ENCODE data around the gene MICALL1. TPM values are rescaled to one million over a fixed set of nuclear protein-coding genes. Genes with fewer than 3 reads are reported as not detected.

Gene MICALL1, protein sequence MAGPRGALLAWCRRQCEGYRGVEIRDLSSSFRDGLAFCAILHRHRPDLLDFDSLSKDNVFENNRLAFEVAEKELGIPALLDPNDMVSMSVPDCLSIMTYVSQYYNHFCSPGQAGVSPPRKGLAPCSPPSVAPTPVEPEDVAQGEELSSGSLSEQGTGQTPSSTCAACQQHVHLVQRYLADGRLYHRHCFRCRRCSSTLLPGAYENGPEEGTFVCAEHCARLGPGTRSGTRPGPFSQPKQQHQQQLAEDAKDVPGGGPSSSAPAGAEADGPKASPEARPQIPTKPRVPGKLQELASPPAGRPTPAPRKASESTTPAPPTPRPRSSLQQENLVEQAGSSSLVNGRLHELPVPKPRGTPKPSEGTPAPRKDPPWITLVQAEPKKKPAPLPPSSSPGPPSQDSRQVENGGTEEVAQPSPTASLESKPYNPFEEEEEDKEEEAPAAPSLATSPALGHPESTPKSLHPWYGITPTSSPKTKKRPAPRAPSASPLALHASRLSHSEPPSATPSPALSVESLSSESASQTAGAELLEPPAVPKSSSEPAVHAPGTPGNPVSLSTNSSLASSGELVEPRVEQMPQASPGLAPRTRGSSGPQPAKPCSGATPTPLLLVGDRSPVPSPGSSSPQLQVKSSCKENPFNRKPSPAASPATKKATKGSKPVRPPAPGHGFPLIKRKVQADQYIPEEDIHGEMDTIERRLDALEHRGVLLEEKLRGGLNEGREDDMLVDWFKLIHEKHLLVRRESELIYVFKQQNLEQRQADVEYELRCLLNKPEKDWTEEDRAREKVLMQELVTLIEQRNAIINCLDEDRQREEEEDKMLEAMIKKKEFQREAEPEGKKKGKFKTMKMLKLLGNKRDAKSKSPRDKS
- polyA plus RNA-seq (2012; ENCODE audit: low read depth, missing spikeins): 6.9 TPM

DNA sequence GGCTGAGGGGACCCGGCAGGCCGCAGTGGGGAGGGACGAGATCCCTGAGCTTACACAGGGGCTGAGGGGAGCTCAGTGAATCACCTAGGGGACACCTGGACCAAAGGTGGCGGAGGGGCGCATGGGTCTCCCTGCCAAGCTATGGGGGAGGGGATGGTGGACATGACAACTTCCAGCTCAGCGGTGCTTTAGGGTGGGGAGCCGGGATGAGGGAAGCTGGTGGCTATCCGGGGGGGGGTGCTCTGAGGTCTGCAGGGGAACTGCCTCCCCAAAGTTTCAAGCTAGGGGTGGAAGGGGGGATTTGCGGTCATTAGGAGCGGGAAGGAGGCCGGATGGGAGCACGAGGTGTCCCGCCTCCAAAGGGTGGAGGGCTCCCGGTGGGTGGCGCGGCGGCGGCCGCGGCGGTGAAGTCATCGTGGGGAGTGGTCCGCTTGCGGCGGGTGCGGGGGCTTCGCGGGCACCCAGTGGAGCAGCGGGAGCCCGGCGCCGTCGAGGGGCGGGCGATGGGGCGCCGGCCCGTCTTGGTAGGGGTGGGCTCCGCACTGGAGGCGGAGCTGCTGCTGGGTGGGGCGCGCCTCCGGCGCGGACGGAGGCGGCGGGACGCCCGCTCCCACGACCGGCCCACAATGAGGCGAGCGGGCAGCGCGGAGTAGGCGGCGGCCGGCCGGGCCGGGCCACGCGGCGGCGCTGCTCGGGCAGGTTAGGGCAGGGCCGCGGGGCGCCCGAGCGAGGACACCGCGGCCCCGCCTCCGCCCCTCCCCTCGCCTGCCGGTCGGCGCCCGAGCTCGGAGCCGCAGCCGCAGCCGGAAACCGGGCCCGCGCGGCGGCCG is at the start of gene MICALL1:
Gene MICALL1, plus strand, starts transcription at position 764 of the 830 bp plus-strand sequence. CDS start 126 bp downstream, outside the sequence.
- DNase-seq (ENCODE audit: insufficient read length, low spot score) (peak; percentile 94), FAIRE-seq (peak; percentile 94)
- TF ChIP-seq POLR2A (IDR thresholded peaks at IDR 0.05; ENCODE audit: low read depth, low read length): no peak
- TF ChIP-seq PAX5 (IDR thresholded peaks at IDR 0.05; ENCODE audit: insufficient read depth, low read length, severe bottlenecking): peak; percentile 26

DNA sequence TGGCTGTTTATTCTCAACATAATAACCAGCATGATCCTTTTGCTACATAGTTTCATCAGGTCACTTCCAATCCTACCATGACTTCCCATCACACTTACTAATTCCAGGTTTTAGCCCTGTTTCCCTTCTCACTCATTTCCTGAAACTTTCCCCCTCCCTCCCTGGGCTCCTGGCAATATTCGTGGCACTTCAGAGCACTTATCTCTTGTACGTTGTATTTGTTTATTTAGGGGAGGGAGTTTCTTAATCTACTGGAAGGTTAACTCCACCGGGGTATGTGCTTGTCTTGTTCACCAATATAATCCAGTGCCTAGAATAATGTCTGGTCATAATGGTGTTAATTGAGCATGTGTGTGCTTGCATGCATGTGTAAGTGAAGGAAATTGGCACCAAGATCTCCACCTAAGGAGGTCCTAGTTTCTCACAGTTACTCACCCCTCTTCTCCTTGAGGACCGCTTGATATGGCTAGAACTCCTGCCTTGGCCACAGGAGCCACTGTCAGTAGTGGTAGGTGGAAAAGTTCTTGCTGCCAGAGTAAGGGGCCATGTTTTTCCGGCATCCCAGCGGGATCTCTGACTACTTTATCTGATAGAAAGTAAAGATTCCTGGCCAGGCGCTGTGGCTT is 45.2 kb upstream of the MICALL1 start:
- DNase-seq (ENCODE audit: insufficient read length, low spot score): no peak
- no peak for FAIRE-seq
- TF ChIP-seq POU2F2 (IDR thresholded peaks at IDR 0.05; ENCODE audit: low read depth, low read length): no peak
- TF ChIP-seq POLR2AphosphoS5 (IDR thresholded peaks at IDR 0.05; ENCODE audit: low read depth, low read length): no peak
- TF ChIP-seq POLR2A (IDR thresholded peaks at IDR 0.05; ENCODE audit: low read depth, low read length): no peak
- no peak for TF ChIP-seq TAF1 (IDR thresholded peaks at IDR 0.05; ENCODE audit: low read depth, low read length)
- no peak for TF ChIP-seq SPI1 (IDR thresholded peaks at IDR 0.05; ENCODE audit: low read depth, low read length)
- no peak for TF ChIP-seq PAX5 (IDR thresholded peaks at IDR 0.05; ENCODE audit: insufficient read depth, low read length, severe bottlenecking)

DNA sequence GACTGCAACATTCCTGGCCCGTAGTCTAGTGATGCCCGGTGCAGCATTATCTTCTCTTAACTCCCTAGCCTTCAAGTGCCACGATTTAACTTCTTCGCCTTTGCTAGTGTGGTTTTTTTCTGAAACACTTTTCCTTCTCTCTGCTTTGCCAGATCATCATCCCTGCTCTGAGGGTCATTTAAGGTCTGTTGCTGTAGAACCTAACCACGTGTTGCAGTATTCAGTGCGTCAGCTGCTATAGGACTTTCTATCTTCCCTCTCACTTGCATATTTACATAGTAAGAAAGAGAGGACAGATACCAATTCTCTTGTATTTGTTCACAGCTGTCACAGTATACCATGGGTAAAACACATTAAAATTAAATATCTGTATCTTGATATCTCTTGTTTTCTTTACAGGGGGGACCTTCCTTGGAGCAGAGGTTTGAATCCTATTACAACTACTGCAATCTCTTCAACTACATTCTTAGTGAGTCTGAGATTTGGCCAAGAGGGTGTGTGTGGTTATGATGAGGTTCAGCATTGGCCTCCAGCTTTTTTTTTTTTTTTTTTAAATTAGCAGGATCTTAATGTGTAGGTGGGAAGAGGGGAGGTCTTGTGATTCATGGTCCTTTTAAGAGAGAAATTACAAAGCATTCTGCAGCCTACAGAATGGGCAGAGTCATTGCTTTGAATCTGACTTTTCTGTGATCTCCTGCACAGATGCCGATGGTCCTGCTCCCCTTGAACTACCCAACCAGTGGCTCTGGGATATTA is 43.3 kb upstream of the MICALL1 start:
- no peak for TF ChIP-seq POLR2AphosphoS5 (IDR thresholded peaks at IDR 0.05; ENCODE audit: low read depth, low read length)
- TF ChIP-seq POU2F2 (IDR thresholded peaks at IDR 0.05; ENCODE audit: low read depth, low read length): no peak
- TF ChIP-seq POLR2A (IDR thresholded peaks at IDR 0.05; ENCODE audit: low read depth, low read length): no peak
- TF ChIP-seq PAX5 (IDR thresholded peaks at IDR 0.05; ENCODE audit: insufficient read depth, low read length, severe bottlenecking): no peak
- no peak for TF ChIP-seq SPI1 (IDR thresholded peaks at IDR 0.05; ENCODE audit: low read depth, low read length)
- no peak for TF ChIP-seq TAF1 (IDR thresholded peaks at IDR 0.05; ENCODE audit: low read depth, low read length)
- no peak for DNase-seq (ENCODE audit: insufficient read length, low spot score)
- FAIRE-seq: no peak

DNA sequence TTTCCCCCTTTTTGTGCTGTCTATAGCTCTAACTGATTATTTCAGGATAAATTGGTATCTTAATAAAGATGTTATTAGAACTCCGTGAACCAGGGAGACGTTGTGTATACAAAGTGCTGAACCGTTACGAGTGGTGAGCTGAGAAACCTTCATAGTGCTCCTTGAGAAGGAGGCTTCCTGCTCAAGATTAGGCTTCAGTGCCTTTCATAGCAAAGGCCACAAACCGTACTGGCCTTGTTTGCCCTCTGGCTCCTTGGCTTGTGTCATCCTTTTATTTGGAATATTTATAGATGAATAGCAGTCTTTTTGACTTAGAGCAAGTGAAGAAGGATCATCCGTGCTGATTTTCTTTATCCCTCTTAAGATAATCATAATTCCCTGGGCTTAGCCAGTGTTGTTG is 40.6 kb upstream of the MICALL1 start:
- FAIRE-seq: no peak
- no peak for DNase-seq (ENCODE audit: insufficient read length, low spot score)
- no peak for TF ChIP-seq TAF1 (IDR thresholded peaks at IDR 0.05; ENCODE audit: low read depth, low read length)
- no peak for TF ChIP-seq POLR2A (IDR thresholded peaks at IDR 0.05; ENCODE audit: low read depth, low read length)
- TF ChIP-seq SPI1 (IDR thresholded peaks at IDR 0.05; ENCODE audit: low read depth, low read length): no peak
- no peak for TF ChIP-seq PAX5 (IDR thresholded peaks at IDR 0.05; ENCODE audit: insufficient read depth, low read length, severe bottlenecking)
- TF ChIP-seq POLR2AphosphoS5 (IDR thresholded peaks at IDR 0.05; ENCODE audit: low read depth, low read length): no peak
- TF ChIP-seq POU2F2 (IDR thresholded peaks at IDR 0.05; ENCODE audit: low read depth, low read length): no peak

DNA sequence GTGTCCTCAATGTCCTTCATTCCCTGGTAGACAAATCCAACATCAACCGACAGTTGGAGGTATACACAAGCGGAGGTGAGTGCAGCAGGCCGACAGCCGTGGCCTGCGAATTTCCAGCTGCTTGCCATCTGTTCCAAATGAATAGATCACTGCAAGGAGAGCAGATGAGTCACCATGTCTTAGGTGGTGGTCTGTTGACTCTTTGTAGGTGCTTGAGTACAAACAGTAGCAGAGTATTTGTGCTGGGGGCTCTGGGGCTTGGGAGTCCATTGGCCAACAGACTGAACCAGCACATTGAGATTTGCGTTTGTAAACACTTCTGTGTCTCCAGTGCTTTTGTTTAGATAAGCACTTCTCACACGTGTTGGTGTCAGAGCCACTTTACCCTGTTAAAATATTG is 35.8 kb upstream of the MICALL1 start:
- FAIRE-seq: no peak
- no peak for TF ChIP-seq POU2F2 (IDR thresholded peaks at IDR 0.05; ENCODE audit: low read depth, low read length)
- no peak for DNase-seq (ENCODE audit: insufficient read length, low spot score)

DNA sequence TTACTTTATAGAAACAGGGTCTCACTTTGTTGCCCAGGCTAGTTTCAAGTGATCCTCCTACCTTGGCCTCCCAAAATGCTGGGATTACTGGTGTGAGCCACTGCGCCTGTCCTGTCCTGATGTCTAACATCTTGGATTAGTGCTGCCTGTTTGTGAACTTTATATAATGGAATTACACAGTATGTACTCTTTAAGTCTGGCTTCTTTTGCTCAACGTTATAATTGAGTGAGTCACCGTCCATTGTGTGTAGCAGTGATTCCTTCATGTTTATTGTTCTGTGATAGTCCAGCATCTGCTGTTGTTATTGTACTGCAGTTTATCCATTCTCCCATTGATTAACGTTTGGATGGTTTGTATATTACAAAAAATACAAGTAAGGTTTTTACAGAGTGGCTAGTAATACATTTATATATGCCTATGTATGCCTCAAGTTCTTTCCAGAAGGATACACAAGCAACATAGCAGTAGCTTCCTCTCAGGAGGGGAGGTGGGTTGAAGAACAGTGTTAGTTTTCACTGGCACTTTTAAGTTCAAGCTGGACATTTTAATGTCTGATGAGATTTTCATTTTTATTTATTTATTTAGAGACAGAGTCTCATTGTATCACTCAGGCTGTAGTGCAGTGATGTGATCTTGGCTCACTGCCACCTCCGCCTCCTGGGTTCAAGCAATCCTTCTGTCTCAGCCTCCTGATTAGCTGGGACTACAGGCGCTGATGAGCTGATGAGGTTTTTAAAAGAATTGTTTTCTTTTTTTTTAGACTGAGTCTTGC is 25.2 kb upstream of the MICALL1 start:
- DNase-seq (ENCODE audit: insufficient read length, low spot score) (no peak), FAIRE-seq (no peak)
- no peak for TF ChIP-seq TAF1 (IDR thresholded peaks at IDR 0.05; ENCODE audit: low read depth, low read length)
- no peak for TF ChIP-seq SPI1 (IDR thresholded peaks at IDR 0.05; ENCODE audit: low read depth, low read length)
- no peak for TF ChIP-seq POLR2A (IDR thresholded peaks at IDR 0.05; ENCODE audit: low read depth, low read length)
- no peak for TF ChIP-seq POLR2AphosphoS5 (IDR thresholded peaks at IDR 0.05; ENCODE audit: low read depth, low read length)
- TF ChIP-seq PAX5 (IDR thresholded peaks at IDR 0.05; ENCODE audit: insufficient read depth, low read length, severe bottlenecking): no peak
- no peak for TF ChIP-seq POU2F2 (IDR thresholded peaks at IDR 0.05; ENCODE audit: low read depth, low read length)

DNA sequence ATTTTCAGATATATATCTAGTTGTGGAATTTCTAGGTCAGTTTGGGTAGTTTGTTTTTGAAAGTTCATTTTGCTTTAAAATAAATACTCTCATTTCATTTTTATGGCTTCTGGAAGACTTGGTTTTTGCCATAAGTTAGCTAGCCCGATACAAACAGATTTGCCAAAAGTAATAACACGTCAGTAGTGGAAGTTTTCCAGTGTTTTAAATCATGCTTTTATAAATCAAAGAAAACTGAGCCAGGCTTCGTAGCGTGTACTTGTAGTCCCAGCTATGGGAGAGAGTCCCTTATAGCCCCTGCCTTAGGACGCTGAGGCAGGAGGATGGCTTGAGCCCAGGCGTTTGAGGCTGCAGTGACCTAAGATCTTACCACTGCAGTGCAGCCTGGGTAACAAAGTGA is 21.7 kb upstream of the MICALL1 start:
- no peak for FAIRE-seq
- no peak for DNase-seq (ENCODE audit: insufficient read length, low spot score)

More for the DNA sequence above, 21.7 kb upstream of the MICALL1 start:
- TF ChIP-seq POLR2A (IDR thresholded peaks at IDR 0.05; ENCODE audit: low read depth, low read length): no peak
- TF ChIP-seq PAX5 (IDR thresholded peaks at IDR 0.05; ENCODE audit: insufficient read depth, low read length, severe bottlenecking): no peak
- TF ChIP-seq TAF1 (IDR thresholded peaks at IDR 0.05; ENCODE audit: low read depth, low read length): no peak
- TF ChIP-seq SPI1 (IDR thresholded peaks at IDR 0.05; ENCODE audit: low read depth, low read length): no peak
- TF ChIP-seq POLR2AphosphoS5 (IDR thresholded peaks at IDR 0.05; ENCODE audit: low read depth, low read length): no peak
- no peak for TF ChIP-seq POU2F2 (IDR thresholded peaks at IDR 0.05; ENCODE audit: low read depth, low read length)
